ENCODE measurements around the gene ZNF768.

GRCh38 chr16:30558789-30559377 is 32.5 kb upstream of the ZNF768 start:
- TF ChIP-seq CTCF (conservative IDR thresholded peaks at IDR 0.05 in 1 of 2, IDR thresholded peaks at IDR 0.05 in 1 of 2; ENCODE audit: low read depth in 1 of 2, low read length in 2 of 2) (no peak), EZH2 (IDR thresholded peaks at IDR 0.05; ENCODE audit: low read length, missing control alignments) (no peak)
